HFFc6 (cell line): ENCODE data around the gene ADK. TPM values are rescaled to one million over a fixed set of nuclear protein-coding genes. Genes with fewer than 3 reads are reported as not detected.

Experiments
- DNase-seq: peaks from one replicate; pipeline ENCODE4 v3.0.0-alpha.2; 2018
- H3K27ac Mint-ChIP-seq: 2 replicates; pipeline ENCODE4 v1.8.0; 2020; ENCODE audit warnings: mild to moderate bottlenecking, mixed read lengths
- H3K27me3 Mint-ChIP-seq: 2 replicates; pipeline ENCODE4 v1.8.0; 2021; ENCODE audit warnings: mild to moderate bottlenecking, moderate library complexity, mixed read lengths; ENCODE audit not compliant: insufficient read depth
- H3K36me3 Mint-ChIP-seq: 2 replicates; pipeline ENCODE4 v1.8.0; 2021; ENCODE audit warnings: low read depth, mixed read lengths
- H3K4me1 Mint-ChIP-seq: 2 replicates; pipeline ENCODE4 v1.8.0; 2020; ENCODE audit warnings: low read depth, mixed read lengths
- H3K4me3 Mint-ChIP-seq: 2 replicates; pipeline ENCODE4 v1.8.0; 2020; ENCODE audit warnings: mild to moderate bottlenecking, moderate library complexity, mixed read lengths
- H3K9me3 Mint-ChIP-seq: 2 replicates; pipeline ENCODE4 v1.8.0; 2020; ENCODE audit warnings: mild to moderate bottlenecking, mixed read lengths
- total RNA-seq, 6 experiments: library from RNA; stranded (reverse); fragmentation: NEBNext Ultra II Directional; extraction: Animal tissue kit (Norgen Biotek cat#: 25700); gene quantifications; 2 replicates in 1 of 6; 3 replicates in 5 of 6; pipeline ENCODE4 v1.2.3, GENCODE V29; 2021
- TF ChIP-seq, protein P1 (sequence below): fragments of 200-600 bp; sonication (generic); IDR thresholded peaks from 2 replicates; pipeline ENCODE4 v1.5.0; 2021; ENCODE audit warnings: antibody characterized with exemption, mild to moderate bottlenecking

Gene ADK
- total RNA-seq, 6 experiments from 2014 or later: 74.1 to 97.6 (median 86.0) TPM

- Mint-ChIP-seq H3K27ac (peak overlapping the region; percentile 54; the same call in 1 of the 2 replicates), H3K4me3 (peak overlapping the region; percentile 58), H3K36me3 (peaks cover 14% of the 10 kb centered on the region), H3K27me3 (no peaks in the 10 kb centered on the region), H3K9me3 (no peaks in the 10 kb centered on the region), H3K4me1 (peaks cover 25% of the 10 kb centered on the region)
- TF ChIP-seq, protein P1, sequence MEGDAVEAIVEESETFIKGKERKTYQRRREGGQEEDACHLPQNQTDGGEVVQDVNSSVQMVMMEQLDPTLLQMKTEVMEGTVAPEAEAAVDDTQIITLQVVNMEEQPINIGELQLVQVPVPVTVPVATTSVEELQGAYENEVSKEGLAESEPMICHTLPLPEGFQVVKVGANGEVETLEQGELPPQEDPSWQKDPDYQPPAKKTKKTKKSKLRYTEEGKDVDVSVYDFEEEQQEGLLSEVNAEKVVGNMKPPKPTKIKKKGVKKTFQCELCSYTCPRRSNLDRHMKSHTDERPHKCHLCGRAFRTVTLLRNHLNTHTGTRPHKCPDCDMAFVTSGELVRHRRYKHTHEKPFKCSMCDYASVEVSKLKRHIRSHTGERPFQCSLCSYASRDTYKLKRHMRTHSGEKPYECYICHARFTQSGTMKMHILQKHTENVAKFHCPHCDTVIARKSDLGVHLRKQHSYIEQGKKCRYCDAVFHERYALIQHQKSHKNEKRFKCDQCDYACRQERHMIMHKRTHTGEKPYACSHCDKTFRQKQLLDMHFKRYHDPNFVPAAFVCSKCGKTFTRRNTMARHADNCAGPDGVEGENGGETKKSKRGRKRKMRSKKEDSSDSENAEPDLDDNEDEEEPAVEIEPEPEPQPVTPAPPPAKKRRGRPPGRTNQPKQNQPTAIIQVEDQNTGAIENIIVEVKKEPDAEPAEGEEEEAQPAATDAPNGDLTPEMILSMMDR: no peak
- no peak for DNase-seq
Observed at GRCh38 chr10:74314166-74314565, 163.1 kb downstream of the ADK start.

DNA sequence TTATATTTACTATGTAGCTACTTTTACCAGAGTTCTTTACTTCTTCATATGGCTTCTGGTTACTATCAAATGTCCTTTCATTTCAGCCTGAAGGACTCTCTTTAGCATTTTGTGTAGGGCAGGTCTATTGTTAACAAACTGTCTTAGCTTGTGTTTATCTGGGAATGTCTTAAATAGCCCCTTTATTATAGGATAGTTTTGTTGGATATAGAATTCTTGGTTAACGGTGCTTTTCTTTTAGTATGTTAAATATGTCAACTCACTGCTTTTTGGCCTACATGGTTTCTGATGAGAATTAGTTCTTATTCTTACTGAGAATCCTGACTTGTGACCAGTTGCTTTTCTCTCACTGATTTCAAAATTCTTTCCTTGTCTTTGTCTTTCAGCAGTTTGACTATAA, 169.0 kb downstream of the ADK start:
- peaks cover 42% of the 10 kb centered on the region for H3K36me3 Mint-ChIP-seq
- no peaks in the 10 kb centered on the region for H3K27me3 Mint-ChIP-seq
- H3K9me3 Mint-ChIP-seq: peaks cover 7% of the 10 kb centered on the region; the same call in 1 of the 2 replicates
- TF ChIP-seq, protein P1: no peak
- H3K27ac Mint-ChIP-seq: no peak overlapping the region
- H3K4me3 Mint-ChIP-seq: no peak overlapping the region
- DNase-seq: no peak
- H3K4me1 Mint-ChIP-seq: peaks cover 13% of the 10 kb centered on the region

DNA sequence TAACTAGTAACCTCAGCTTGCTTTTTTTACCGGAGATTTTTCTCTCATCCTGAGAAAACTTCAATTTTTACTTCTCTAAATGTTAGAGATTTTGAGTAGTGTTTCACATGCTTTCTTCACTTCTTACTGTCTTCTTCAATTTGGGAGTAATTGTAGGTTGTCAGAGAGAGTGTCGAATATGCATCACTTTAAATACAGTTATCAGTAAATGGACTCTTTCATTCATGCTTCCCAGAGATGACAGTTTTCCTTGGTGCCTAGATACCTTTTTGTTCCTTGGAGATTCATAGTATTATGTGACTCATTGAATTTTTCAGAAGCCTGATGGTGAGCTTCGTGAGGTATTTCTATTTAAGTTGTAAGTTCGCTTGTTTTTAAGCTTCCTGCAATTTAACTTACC, 169.7 kb downstream of the ADK start:
- Mint-ChIP-seq H3K27me3 (no peaks in the 10 kb centered on the region), H3K27ac (no peak overlapping the region), H3K36me3 (peaks cover 46% of the 10 kb centered on the region), H3K9me3 (peaks cover 7% of the 10 kb centered on the region; the same call in 1 of the 2 replicates), H3K4me3 (no peak overlapping the region), H3K4me1 (peaks cover 20% of the 10 kb centered on the region)
- no peak for DNase-seq
- TF ChIP-seq, protein P1: no peak

DNA sequence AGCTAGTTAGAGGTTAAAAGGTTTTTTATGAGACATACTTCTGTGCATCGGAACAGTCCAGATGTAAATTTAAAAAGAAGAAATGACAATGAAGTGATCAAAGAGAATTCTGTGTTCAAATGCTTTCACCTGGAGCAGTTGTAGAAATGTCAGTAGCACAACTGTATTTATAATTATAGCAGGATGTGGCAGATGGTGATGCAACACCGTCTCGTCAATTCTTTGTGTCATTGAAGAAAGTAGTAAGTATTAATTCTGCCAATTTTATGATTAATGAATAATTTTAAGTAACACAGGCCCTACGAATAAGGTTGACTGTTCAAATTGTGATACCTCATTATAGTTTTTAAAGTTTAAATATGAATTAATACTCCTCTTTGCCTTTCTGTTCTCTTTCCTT, 171.1 kb downstream of the ADK start:
- Mint-ChIP-seq H3K4me1 (peaks cover 20% of the 10 kb centered on the region), H3K27ac (no peak overlapping the region), H3K9me3 (peaks cover 7% of the 10 kb centered on the region; the same call in 1 of the 2 replicates), H3K36me3 (peaks cover 46% of the 10 kb centered on the region), H3K27me3 (no peaks in the 10 kb centered on the region), H3K4me3 (no peak overlapping the region)
- DNase-seq: no peak
- TF ChIP-seq, protein P1: no peak

GRCh38 chr10:74322565-74322964, 171.5 kb downstream of the ADK start:
- Mint-ChIP-seq H3K4me3 (no peak overlapping the region), H3K4me1 (peaks cover 20% of the 10 kb centered on the region), H3K27me3 (no peaks in the 10 kb centered on the region), H3K27ac (no peak overlapping the region), H3K9me3 (peaks cover 7% of the 10 kb centered on the region; the same call in 1 of the 2 replicates), H3K36me3 (peaks cover 42% of the 10 kb centered on the region)
- TF ChIP-seq, protein P1: no peak
- DNase-seq: no peak

- Mint-ChIP-seq H3K9me3 (no peaks in the 10 kb centered on the region), H3K36me3 (peaks cover 31% of the 10 kb centered on the region), H3K27ac (no peak overlapping the region), H3K27me3 (no peaks in the 10 kb centered on the region; the same call in 1 of the 2 replicates), H3K4me1 (peaks cover 34% of the 10 kb centered on the region), H3K4me3 (no peak overlapping the region)
- no peak for DNase-seq
- TF ChIP-seq, protein P1: no peak
Observed at GRCh38 chr10:74328388-74328787, 177.4 kb downstream of the ADK start.
